HepG2 (cell line): ENCODE measurements around the gene PLEKHO1. TPM values are rescaled to one million over a fixed set of nuclear protein-coding genes. Genes with fewer than 3 reads are reported as not detected.

Experiments used
- ATF7-NPFF ChIP-seq: sonication (generic); formaldehyde crosslinking; IDR thresholded peaks from 2 replicates; pipeline ENCODE4 v1.8.1; 2023; ENCODE audit warnings: mild to moderate bottlenecking, low read depth, missing genetic modification reagents, moderate library complexity
- BORCS8-MEF2B ChIP-seq: sonication (generic); formaldehyde crosslinking; IDR thresholded peaks from 2 replicates; pipeline ENCODE4 v1.8.0; 2022; ENCODE audit warnings: mild to moderate bottlenecking, missing genetic modification reagents
- HNRNPLL ChIP-seq: fragments of 200-400 bp; formaldehyde crosslinking; IDR thresholded peaks from 2 replicates; pipeline ENCODE4 v1.6.1; 2017; ENCODE audit warnings: mild to moderate bottlenecking, low read depth, low read length; ENCODE audit not compliant: poor library complexity, severe bottlenecking
- KLF11 ChIP-seq: IDR thresholded peaks from 2 replicates; pipeline ENCODE4 v1.6.1; 2016; ENCODE audit warnings: missing compliant biosample characterization
- LBX2 ChIP-seq: sonication (generic); formaldehyde crosslinking; IDR thresholded peaks from 2 replicates; pipeline ENCODE4 v1.5.0; 2020; ENCODE audit warnings: missing genetic modification reagents, mild to moderate bottlenecking, borderline replicate concordance
- MAZ ChIP-seq, 2 experiments: sonication (generic) in 1 of 2; formaldehyde crosslinking in 1 of 2; IDR thresholded peaks; 2 replicates each; pipeline versions ENCODE4 v1.5.0 to v1.6.1; 2012 to 2020; ENCODE audit warnings: low read depth in 2 of 2, mild to moderate bottlenecking in 2 of 2, borderline replicate concordance in 1 of 2, improper control_type of control experiment in 1 of 2, low read length in 1 of 2, missing genetic modification reagents in 1 of 2, moderate library complexity in 1 of 2
- PATZ1 ChIP-seq: sonication (generic); formaldehyde crosslinking; IDR thresholded peaks from 2 replicates; pipeline ENCODE4 v1.4.0; 2020; ENCODE audit warnings: missing genetic modification reagents
- THAP8 ChIP-seq: sonication (generic); formaldehyde crosslinking; IDR thresholded peaks from 2 replicates; pipeline ENCODE4 v1.5.1; 2020; ENCODE audit warnings: missing genetic modification reagents, mild to moderate bottlenecking, borderline replicate concordance
- ZBED4 ChIP-seq: sonication (generic); formaldehyde crosslinking; IDR thresholded peaks from 2 replicates; pipeline ENCODE4 v1.4.0; 2020; ENCODE audit warnings: missing genetic modification reagents, borderline replicate concordance
- ZKSCAN1 ChIP-seq: fragments of 150-350 bp; IDR thresholded peaks from 2 replicates; pipeline ENCODE4 v1.6.1; 2014; ENCODE audit warnings: low read length
- ZNF543 ChIP-seq: sonication (generic); formaldehyde crosslinking; IDR thresholded peaks from 2 replicates; pipeline ENCODE4 v1.4.0; 2020; ENCODE audit warnings: mild to moderate bottlenecking, missing genetic modification reagents
- ZNF639 ChIP-seq: conservative IDR thresholded peaks from 2 replicates; pipeline ENCODE4 v1.6.1; 2018; ENCODE audit warnings: missing genetic modification reagents
- polyA plus RNA-seq, 8 experiments: library from polyadenylated mRNA; depleted of rRNA in 3 of 8; stranded (reverse) in 7 of 8; unstranded in 1 of 8; fragments of >200 nt; fragmentation: Illumina TruSeq in 4 of 8; extraction: Trizol in 4 of 8; gene quantifications; 2 replicates each; pipeline versions ENCODE4 v1.2.1 to v1.2.3, GENCODE V29; 2011 to 2016; ENCODE audit warnings: low read depth in 4 of 8, missing spikeins in 1 of 8, mixed read lengths in 1 of 8; ENCODE audit not compliant: insufficient read depth in 1 of 8
- total RNA-seq, 5 experiments: library from RNA; depleted of rRNA; stranded (reverse); fragments of >200 nt; fragmentation: Illumina TruSeq; extraction: Trizol; gene quantifications; 2 replicates each; pipeline ENCODE4 v1.2.3, GENCODE V29; 2016; ENCODE audit warnings: low read depth in 1 of 5

The PLEKHO1 gene
- total and polyA plus RNA-seq, 2 of the 13 experiments (the other 11 are each of a cell fraction or from before 2014, with no cell fraction given) = 9.8 to 10.1 TPM

- TF ChIP-seq LBX2 (CRISPR knock-in tag) = no peak
- no peak for TF ChIP-seq BORCS8-MEF2B (CRISPR knock-in tag)
- TF ChIP-seq THAP8 (CRISPR knock-in tag) = 0 out of 2 replicates have a peak, but pooled peaks have one; percentile 22
- 0 out of 2 replicates have a peak, but pooled peaks have one; percentile 41 for TF ChIP-seq ZNF543
- peak; percentile 89 for TF ChIP-seq PATZ1
- peak; percentile 44; the same call in 1 of the 2 replicates for TF ChIP-seq ZBED4 (CRISPR knock-in tag)
- no peak for TF ChIP-seq KLF11 (CRISPR knock-in tag)
- peak; percentile 89 for TF ChIP-seq HNRNPLL
- TF ChIP-seq ATF7-NPFF = peak; percentile 21; the same call in 1 of the 2 replicates
- TF ChIP-seq MAZ (IDR thresholded peaks at IDR 0.05; ENCODE audit: borderline replicate concordance, low read depth, low read length) = peak; percentile 19; the same call in 1 of the 2 replicates
- TF ChIP-seq MAZ (CRISPR knock-in tag; IDR thresholded peaks at IDR 0.05; ENCODE audit: low read depth) = no peak
- no peak for TF ChIP-seq ZKSCAN1
- TF ChIP-seq ZNF639 (CRISPR knock-in tag) = no peak
These were observed at the start of gene PLEKHO1 (continued) for GRCh38 chr1:150149271-150150132.
